Activated gamma-delta T cell treated with anti-CD3 and anti-CD28 coated beads, Interleukin-2, amount 50 U/mL, for 16 hours (primary cell): ENCODE measurements around the gene ERCC6.

Experiments used
- DNase-seq: peaks from one replicate; pipeline ENCODE4 v3.0.0-alpha.2; 2020; ENCODE audit warnings: low read depth

ERCC6 gene

DNA sequence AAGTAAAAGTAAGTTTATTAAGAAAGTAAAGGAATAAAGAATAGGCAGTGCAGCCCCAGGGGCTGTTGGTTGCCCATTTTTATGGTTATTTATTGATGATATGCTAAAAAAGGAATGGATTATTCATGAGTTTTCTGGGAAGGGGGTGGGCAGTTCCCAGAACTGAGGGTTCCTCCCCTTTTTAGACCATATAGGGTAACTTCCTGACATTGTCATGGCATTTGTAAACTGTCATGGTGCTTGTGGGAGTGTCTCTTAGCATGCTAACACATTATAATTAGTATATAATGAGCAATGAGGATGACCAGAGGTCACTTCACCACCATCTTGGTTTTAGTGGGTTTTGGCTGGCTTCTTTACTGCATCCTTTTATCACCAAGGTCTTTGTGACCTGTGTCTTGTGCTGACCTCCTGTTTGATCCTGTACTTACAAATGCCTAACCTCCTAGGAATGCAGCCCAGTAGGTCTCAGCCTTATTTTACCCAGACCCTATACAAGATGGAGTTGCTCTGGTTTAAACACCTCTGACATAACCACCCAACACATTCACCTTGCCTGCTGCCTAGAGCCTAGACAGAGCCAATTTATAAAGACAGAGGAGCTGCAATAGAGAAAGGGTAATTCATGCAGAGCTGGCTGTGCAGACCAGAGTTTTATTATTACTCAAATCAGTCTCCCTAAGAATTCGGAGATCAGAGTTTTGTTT, 10.9 kb upstream of the ERCC6 start:
- no peak for DNase-seq

DNA sequence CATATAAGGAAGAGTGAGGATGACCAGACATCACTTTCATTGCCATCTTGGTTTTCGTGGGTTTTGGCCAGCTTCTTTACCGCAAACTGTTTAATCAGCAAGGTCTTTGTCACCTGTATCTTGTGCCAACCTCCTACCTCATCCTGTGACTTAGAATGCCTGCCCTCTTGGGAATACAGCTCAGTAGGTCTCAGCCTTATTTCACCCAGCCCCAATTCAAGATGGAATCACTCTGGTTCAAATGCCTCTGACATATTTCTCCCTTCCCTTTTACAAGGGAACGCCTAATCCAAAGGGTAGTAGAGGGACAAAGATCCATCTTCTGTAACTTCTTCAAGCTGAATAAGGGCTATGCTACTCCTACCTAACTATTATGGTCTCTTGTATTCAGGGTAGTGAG, 4.7 kb upstream of the ERCC6 start:
- no peak for DNase-seq

DNA sequence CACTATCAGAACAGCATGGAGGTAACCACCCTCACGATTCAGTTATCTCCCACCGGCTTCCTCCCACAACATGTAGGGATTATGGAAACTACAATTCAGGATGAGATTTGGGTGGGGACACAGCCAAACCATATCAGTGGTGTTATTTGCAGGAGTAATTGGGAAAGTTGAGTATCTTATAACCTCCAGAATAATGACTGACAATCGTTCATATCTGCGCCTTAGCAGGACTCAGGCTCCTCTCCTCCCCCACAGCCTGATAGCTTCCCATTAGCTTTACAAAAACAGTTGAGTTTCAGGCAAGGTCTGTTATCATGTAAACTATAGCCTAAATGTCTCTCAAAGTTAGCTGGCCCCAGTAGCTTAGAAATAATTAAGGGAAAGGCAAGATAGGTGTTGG, 3.4 kb upstream of the ERCC6 start:
- no peak for DNase-seq

DNA sequence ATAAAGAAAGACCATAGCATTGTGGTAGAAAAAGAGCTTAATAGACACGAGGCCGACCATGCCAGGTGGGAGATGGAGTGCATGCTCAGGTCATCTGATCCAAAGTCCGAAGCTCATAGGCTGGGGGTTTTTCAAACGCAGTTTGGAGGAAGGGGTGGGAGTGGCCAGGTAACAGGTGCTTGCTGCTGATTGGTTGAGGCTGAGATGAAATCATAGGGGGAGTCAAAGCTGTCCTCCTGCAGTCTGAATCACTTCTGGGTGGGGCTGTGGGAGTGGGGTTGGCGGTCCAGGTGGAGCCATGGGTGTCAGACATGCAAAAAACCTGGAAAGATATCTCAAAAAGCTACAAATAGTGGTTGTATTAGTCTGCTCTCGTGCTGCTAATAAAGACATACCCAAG, 2.8 kb upstream of the ERCC6 start:
- DNase-seq, result no peak

DNA sequence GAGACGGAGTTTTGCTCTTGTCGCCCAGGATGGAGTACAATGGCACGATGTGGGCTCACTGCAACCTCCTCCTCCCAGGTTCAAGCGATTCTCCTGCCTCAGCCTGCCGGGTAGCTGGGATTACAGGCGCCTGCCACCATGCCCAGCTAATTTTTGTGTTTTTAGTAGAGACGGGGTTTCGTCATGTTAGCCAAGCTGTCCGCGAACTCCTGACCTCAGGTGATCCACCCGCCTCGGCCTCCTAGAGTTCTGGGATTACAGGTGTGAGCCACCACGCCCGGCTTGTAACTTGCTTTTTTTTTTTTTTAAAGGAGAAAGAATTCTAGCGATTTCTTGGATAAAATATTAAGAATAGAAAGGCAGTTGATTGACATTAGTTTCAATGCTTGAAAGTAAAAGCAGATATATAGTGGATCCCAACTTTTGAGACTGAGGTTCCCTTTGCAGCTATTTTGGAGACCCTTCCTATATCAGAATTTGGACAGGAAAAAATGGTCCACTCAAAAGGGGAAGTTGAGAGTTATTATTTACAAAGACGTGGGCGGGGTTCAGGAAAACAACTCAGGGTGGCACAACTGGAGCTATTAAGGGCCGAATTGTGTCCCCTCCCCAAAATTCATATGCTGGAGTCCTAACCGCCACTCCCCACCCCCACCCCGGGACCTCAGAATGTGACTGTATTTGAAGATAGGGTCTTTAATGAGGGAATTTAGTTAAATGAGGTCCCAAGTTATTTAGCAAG, 1.3 kb upstream of the ERCC6 start:
- DNase-seq, result no peak

DNA sequence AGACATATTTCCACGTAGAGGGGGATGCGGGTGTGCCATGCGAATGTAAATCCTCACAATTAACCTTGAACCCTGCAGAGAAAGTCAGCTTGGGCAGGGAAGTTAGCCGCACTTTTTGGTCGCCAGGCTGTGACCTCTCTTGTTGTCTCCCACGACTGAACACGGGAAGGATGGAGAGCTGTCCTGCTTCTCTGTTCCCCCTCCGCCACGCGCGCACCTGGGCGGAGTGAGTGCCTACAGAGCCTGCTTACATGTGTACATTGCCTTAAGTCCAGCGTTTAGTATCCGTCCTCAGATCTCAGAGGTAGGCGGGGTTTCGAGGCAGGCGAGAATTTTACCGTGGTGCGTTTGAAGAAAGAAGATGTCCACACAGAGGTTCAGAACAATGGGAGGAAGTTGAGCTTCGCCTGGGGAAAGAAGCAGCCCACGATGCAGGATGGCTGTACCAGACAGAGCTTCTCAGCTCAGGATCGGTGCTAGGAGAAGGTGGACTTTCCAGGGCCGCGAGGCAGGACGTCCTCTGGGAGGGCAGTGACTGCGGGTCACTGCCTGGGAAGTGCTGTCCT, 482 bp upstream of the ERCC6 start:
- peak; percentile 14 for DNase-seq

DNA sequence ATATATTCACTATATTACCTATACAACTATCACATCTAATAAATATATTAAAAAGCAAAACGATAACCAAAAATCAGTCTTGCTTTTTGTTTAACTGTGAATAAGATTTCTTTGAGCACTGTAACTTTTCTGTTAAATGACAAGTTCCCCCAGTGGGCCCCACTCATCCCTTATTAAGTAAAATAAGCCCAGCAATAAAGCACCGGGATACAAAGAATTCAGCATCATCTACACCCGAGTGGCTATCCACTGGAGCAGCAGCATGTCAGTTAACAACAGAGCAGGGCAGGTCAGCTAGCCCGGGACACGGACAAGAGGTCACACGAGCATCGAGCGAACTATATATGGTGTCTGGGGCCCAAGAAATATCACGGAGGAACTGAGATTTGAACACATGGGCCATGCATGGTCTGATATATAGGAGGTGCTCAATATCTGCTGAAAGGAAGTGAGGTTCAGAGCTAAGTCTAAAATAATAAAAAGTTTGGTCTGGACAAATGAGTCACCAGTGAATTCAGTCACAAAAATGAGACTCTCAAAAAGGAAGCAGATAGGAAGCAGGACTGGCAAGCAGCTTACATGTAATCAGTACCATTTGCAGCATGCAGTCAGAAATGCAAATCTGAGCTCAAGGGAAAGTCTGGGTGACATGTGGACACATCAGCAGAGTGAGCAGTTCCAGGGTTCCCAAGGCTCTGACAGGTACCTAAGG, 4.1 kb downstream of the ERCC6 start:
- DNase-seq, result no peak

DNA sequence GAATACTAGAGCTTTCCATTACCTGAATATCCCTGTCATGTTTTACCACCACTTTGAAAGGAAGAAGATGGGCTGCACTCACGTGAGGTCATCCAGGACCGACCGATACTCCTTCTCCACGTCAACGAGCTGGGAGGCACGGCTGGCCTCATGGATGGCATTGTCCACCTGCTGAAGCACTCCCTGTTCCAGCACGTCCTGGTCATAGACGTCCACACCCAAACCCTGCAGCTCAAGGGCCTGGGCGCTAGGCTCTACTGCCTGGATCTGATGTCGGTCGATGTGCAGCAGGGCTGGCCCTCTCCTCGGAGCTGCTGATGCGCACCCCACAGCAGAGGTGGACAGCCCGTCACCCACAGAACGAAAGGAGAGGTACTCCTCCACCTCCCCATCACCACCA, 6.5 kb downstream of the ERCC6 start:
- no peak for DNase-seq

DNA sequence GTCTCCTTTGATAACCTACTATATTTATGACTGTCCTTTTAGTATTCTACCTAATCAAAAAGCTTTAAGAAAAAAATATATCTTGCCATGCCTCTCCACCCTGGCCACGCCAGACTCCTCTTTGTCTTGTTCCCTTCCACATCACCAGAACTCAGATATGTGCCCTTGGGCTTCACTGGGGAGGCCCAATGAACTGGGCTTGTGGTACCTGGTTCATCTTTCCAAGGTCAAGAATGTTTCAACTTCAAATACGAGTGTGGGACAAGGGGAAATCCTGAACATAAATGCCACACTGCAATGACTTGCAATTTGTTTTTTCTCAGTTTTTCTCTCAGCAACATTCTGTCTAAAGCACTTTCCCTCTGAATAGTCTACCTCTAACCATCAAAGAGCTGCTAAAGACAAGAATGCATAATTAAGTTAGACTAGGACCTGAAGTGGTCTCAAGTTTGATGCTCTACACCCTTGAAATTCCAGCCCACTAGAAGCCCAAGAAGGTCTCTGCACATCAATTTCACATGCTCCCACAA, 9.9 kb downstream of the ERCC6 start:
- no peak for DNase-seq

DNA sequence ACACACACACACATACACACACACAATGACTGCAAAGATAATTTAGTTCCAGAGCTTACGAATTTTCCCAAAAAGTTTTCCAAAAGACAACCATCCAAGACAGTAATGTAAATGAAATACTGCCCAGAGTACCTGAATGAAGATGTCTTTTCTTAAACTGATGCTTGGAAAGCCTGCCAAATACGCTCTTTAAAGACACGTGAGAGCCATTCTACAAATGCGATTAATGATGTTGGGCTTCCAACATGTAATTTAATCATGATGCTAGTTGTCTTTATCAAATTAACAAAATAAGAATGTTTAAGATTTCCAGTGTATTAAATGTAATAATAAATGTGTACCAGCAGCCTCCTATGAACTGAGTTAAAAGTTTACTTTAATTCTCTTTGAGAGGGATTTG, 11.1 kb downstream of the ERCC6 start:
- DNase-seq, result no peak

DNA sequence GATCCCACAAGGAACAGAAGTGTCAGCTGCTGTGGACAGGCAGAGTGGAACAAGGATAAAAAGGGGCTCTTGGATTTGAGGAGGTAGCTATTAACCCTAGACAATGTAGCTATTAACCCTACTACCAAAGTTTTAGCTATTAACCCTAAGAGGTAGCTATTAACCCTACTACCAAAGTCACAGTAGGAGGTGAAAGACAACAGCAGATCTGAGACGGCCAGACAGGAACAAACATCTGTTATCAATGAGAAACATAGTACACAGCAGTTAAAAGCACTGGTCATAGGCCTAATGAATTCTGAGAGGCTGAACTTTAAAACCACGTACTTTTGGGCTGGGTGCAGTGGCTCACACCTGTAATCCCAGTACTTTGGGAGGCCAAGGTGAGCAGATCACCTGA, 11.9 kb downstream of the ERCC6 start:
- DNase-seq, result no peak

DNA sequence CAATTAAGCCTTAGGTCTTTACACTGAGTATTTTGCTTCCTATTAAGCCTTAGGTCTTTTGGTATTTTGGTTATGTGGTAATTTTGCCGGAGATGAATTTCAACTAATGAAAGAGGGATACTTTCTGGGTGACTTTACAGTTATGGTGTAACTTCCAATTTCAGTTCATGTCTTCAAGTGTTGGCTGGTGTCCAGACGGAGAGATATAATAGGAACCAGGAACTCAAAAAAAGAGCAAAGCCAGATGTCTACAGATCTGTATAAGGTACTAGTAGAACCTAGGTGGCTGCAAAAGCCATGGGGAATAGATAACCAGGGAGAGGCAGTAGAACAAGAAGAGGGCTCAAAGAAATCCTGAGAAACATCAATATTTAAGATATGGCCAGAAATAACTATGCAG, 12.3 kb downstream of the ERCC6 start:
- no peak for DNase-seq

DNA sequence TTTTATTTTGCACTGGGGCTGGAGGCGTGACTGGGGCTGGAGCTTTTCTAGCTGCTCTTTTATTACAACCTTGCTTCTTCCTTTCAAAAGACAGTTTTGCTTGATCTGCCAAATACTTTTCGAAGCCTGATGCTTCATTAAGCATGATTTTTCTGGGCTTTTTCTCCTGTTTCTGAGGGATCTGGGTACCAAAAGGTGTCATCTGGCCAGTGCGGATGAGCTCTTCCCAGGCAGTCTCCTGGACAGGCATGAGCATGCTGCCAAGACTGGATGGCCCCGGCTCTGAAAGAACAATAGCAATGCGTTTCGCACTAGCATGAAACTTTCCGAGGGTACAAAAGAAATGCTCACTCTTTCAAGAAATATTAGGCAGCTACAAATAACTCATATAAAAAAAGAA, 14.4 kb downstream of the ERCC6 start:
- DNase-seq, result no peak

DNA sequence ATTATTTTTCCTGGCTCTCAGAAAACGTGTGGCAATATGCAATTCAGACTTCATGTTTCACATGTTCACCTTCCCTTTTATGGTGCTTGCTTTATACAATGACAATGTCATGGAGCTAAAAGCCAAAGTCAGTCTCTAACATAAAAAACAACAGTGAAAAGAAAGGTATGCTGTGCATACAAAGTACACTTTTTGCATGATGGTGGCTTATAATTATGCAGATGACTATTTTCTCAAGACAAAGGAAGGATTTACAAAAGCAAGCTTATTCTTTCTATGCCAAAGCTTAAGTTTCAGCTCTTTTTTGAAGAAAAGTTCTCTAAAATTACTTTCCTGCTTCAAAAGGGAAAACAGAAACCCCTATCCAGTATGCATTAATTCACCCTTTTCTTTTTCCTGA, 15.6 kb downstream of the ERCC6 start:
- no peak for DNase-seq

DNA sequence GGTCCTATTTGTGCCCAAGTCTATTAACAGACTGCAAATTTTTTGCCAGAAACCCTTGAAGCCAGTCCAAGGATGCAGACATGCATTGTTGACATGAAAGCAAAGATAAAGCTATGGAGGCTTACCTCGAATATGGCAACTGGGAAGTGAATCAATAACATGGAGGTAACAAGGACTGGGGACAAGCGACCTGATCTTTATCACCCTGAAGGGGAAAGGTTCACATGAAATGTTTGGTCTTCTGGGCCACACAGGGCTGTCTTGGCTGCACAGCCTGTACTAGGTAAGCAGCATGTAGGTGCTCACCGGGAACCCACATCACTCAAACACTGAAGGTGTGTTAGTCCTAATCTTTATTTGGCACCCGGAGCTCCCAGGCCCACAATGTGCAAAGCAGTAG, 17.9 kb downstream of the ERCC6 start:
- DNase-seq, result no peak

DNA sequence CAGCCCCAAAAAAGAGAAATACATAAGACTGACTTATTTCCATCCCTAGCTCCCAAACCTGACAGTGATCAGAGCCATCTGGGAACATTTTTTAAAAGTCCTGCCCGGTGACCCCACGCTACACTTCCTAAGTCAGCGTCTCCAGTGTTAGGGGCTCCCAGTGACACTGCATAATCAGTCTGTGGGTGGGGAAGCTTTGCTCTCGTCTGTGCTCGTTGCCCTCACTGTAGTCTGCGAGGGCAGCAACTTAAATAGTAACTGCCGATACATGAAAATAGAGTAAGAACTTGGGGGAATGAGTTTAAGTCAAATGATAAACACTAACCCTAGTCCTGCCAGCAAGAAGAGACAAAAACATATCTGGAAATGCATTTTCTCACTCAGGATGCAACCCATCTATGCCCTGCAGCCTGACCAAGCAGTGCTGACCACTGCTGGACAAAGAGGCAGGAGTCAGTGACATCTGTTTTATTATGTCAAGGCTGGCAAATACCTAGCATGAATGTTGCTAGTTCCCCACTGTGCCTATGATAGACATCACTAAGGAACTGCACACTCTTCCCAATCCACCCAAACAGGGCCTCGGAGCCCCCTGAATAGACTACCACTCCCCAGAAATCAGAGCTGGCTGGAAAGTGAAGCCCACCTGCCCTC, 18.7 kb downstream of the ERCC6 start:
- no peak for DNase-seq

DNA sequence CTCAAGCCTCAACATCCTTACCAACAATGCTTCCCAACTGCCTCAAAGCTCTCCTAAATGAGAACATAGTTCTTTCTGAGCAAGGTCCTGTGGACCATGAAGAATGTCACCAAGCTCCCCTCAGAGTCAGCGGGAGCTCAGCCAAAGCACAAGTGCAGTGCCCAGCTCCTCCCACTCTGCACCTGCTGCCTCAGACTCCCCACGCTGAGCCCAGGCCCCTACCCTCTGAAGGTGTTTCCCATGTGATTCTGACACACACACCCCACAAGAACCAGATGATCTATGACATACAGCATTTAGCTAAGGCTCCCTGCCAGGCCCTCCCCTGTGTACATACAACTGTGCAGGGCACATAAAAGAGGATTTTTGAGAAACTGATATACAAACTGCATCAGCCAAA, 19.2 kb downstream of the ERCC6 start:
- no peak for DNase-seq

DNA sequence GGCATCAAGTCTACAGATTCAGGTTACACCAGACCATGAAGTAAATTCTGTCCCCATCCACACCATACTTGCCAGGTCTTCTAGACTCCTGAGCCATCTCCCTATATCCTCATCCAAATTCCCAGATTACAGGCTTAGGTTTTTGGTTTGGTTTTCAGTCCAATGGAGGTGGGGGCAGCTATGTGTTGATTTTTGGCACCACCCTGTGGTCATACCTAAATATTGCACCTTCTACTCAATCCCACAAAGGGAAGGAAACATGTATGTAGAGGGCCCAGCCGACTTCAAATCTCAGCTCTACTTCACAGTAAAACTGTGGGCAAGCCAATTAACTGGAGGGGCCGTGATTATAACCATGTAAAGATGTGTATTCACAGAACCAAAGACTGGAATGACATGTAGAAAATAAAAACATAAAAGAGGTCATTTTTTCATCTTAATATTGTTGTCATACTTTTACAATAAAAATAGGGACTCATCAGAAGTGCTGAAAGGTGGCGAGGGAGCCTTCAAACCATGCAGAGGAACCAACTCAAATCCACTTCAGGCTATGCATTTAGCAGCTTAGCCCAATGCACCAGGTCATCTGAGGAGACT, 19.8 kb downstream of the ERCC6 start:
- no peak for DNase-seq

DNA sequence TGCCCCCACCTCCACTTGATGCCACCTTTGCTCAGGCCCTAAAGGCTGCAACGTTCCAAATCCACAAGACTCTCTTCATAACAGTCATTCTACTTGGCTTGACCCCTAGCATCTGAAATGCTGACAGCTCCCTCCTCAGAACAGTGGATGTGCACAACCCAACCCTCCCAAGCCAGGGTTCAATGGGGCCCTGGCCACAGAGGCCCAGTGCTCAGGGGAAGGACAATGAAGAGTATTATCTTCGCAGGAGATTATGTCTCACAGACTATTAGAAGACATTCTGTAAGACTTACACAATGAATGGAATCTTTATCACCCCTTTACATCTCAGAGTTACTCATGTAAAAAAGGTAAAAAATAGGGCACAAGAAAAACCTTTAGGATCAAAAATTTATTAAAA, 20.4 kb downstream of the ERCC6 start:
- DNase-seq, result no peak

DNA sequence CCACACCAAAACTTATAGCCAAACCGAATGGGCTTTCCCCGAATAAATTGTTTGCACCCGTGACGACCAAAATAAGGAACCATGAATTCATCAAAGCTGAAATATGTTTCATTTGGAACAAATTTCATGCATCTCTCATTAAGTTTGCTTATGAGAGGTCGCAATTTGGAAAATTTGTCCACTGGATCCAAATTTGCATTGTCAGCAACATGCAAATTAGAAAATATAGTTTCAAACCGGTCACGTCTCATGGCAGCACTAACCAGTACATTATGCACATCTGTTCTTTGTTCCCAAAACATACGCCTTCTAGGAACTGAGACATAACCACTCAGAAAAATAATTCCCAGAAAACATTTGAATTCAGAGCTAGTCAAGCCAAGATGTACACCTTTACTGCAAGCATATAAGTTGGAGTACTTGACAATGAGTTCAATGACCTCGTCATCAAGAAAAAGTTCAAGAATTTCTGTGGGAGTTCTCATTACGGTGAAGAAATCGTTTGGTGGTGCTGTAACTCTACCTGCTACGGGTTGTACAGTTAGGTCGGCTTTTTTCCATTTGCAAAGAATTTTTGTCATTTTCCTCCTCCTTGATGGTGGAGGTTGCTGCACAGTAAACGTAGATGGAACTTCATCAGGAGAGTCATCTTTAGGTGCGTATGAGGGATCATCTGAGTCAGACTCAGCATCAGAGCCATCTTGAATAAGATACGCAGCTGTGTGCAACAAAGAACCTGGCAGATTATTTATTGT, 22.5 kb downstream of the ERCC6 start:
- no peak for DNase-seq
